ENCODE results near the gene KRTAP19-4.

DNA sequence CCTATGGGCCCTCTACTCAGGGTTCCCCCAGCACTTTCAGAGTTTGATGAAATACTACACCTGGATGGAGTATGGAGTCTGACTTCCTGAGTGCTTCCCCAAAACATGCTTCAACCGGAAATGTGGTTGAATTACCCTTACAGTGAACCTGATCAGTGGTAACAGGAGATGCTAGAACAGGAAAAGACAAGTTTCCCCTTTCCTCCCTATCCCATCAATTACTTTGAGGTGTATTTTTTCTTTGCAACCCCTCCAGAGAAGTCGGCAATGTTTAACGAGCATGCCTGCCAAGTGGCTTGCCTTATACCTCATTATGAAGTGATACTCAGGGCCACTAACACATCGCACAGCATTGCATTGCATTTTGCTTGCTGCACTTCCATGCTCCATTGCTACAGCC, 49.9 kb downstream of the KRTAP19-4 start:
- TF ChIP-seq, protein P1, sequence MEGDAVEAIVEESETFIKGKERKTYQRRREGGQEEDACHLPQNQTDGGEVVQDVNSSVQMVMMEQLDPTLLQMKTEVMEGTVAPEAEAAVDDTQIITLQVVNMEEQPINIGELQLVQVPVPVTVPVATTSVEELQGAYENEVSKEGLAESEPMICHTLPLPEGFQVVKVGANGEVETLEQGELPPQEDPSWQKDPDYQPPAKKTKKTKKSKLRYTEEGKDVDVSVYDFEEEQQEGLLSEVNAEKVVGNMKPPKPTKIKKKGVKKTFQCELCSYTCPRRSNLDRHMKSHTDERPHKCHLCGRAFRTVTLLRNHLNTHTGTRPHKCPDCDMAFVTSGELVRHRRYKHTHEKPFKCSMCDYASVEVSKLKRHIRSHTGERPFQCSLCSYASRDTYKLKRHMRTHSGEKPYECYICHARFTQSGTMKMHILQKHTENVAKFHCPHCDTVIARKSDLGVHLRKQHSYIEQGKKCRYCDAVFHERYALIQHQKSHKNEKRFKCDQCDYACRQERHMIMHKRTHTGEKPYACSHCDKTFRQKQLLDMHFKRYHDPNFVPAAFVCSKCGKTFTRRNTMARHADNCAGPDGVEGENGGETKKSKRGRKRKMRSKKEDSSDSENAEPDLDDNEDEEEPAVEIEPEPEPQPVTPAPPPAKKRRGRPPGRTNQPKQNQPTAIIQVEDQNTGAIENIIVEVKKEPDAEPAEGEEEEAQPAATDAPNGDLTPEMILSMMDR (IDR thresholded peaks at IDR 0.05), result no peak
- TF ChIP-seq EZH2 (IDR thresholded peaks at IDR 0.05; ENCODE audit: borderline replicate concordance, insufficient read depth, low read depth, low read length, poor library complexity, severe bottlenecking), result no peak
